Measurements from ENCODE around the gene FOXRED2.

- TF ChIP-seq TCF7L2 (IDR thresholded peaks at IDR 0.05; ENCODE audit: borderline replicate concordance, extremely low read depth, insufficient read depth, insufficient read length) (no peak), CTCF (IDR thresholded peaks at IDR 0.05 in 2 of 3, conservative IDR thresholded peaks at IDR 0.05 in 1 of 3; ENCODE audit: borderline replicate concordance in 1 of 3, insufficient read depth in 1 of 3, low read depth in 2 of 3, low read length in 2 of 3) (no peak), POLR2A (IDR thresholded peaks at IDR 0.05; ENCODE audit: borderline replicate concordance, extremely low read depth, insufficient read depth, insufficient read length) (no peak), REST (IDR thresholded peaks at IDR 0.05; ENCODE audit: low read depth) (no peak), POLR2AphosphoS5 (IDR thresholded peaks at IDR 0.05; ENCODE audit: low read depth, low read length) (no peak), MAX (IDR thresholded peaks at IDR 0.05) (no peak), RAD21 (IDR thresholded peaks at IDR 0.05; ENCODE audit: low read depth) (no peak), SIN3A (IDR thresholded peaks at IDR 0.05; ENCODE audit: low read depth) (no peak), EZH2 (IDR thresholded peaks at IDR 0.05) (no peak), CEBPB (IDR thresholded peaks at IDR 0.05; ENCODE audit: low read depth) (no peak), ELF1 (IDR thresholded peaks at IDR 0.05; ENCODE audit: borderline replicate concordance, low read depth) (no peak), EZH2phosphoT487 (IDR thresholded peaks at IDR 0.05; ENCODE audit: borderline replicate concordance) (no peak), ZFX (IDR thresholded peaks at IDR 0.05) (no peak), SP1 (IDR thresholded peaks at IDR 0.05; ENCODE audit: low read depth) (no peak)
Measured at GRCh38 chr22:36554098-36554497, 47.3 kb upstream of the FOXRED2 start.
